ENCODE measurements around the gene PRM2.
A peak's percentile ranks its signal among the peaks of the same experiment; 100 is the strongest.

PRM2 gene

GRCh38 chr16:11245222-11245737 is 31.0 kb downstream of the PRM2 start:
- Histone ChIP-seq H3K4me2 (ENCODE audit: insufficient read depth, low read length) (no peak overlapping the region), H3K27ac (ENCODE audit: low read length) (peak overlapping the region; percentile 63), H3K9me3 (ENCODE audit: insufficient read depth, low read length, severe bottlenecking) (no peaks in the 10 kb centered on the region), H3K4me1 (ENCODE audit: insufficient read depth, low read length) (peaks cover 62% of the 10 kb centered on the region), H3K9ac (ENCODE audit: low read depth, low read length) (no peak overlapping the region), H3K4me3 (ENCODE audit: low read depth in 1 of 2, low read length in 2 of 2) (no peak overlapping the region), H3K36me3 (ENCODE audit: insufficient read depth, low read length) (peaks cover 15% of the 10 kb centered on the region), H3K79me2 (ENCODE audit: insufficient read depth, low read length) (peaks cover 4% of the 10 kb centered on the region), H2AFZ (ENCODE audit: low read depth, low read length) (no peak overlapping the region), H4K20me1 (ENCODE audit: insufficient read depth, low read length) (peaks cover under 1% of the 10 kb centered on the region; the same call in 1 of the 2 replicates), H3K27me3 (ENCODE audit: insufficient read depth, low read length, poor library complexity) (no peaks in the 10 kb centered on the region)
- ATAC-seq (ENCODE audit: insufficient read depth, low read depth) (no peak), DNase-seq (no peak)
- TF ChIP-seq EZH2 (IDR thresholded peaks at IDR 0.05; ENCODE audit: borderline replicate concordance, low read depth, low read length, severe bottlenecking) = no peak
- TF ChIP-seq, protein P1, sequence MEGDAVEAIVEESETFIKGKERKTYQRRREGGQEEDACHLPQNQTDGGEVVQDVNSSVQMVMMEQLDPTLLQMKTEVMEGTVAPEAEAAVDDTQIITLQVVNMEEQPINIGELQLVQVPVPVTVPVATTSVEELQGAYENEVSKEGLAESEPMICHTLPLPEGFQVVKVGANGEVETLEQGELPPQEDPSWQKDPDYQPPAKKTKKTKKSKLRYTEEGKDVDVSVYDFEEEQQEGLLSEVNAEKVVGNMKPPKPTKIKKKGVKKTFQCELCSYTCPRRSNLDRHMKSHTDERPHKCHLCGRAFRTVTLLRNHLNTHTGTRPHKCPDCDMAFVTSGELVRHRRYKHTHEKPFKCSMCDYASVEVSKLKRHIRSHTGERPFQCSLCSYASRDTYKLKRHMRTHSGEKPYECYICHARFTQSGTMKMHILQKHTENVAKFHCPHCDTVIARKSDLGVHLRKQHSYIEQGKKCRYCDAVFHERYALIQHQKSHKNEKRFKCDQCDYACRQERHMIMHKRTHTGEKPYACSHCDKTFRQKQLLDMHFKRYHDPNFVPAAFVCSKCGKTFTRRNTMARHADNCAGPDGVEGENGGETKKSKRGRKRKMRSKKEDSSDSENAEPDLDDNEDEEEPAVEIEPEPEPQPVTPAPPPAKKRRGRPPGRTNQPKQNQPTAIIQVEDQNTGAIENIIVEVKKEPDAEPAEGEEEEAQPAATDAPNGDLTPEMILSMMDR (IDR thresholded peaks at IDR 0.05; ENCODE audit: borderline replicate concordance, extremely low read depth, low read length, poor library complexity, severe bottlenecking) = no peak

- H4K20me1 ChIP-seq (ENCODE audit: insufficient read depth, low read length) = no peaks in the 10 kb centered on the region
- peaks cover 8% of the 10 kb centered on the region for H3K79me2 ChIP-seq (ENCODE audit: insufficient read depth, low read length)
- TF ChIP-seq EZH2 (IDR thresholded peaks at IDR 0.05; ENCODE audit: borderline replicate concordance, low read depth, low read length, severe bottlenecking) = no peak
- TF ChIP-seq, protein P1 (IDR thresholded peaks at IDR 0.05; ENCODE audit: borderline replicate concordance, extremely low read depth, low read length, poor library complexity, severe bottlenecking) = no peak
- H3K4me3 ChIP-seq (ENCODE audit: low read depth in 1 of 2, low read length in 2 of 2) = no peak overlapping the region
- peak overlapping the region; percentile 96 for H3K27ac ChIP-seq (ENCODE audit: low read length)
- no peaks in the 10 kb centered on the region for H3K27me3 ChIP-seq (ENCODE audit: insufficient read depth, low read length, poor library complexity)
- H2AFZ ChIP-seq (ENCODE audit: low read depth, low read length) = no peak overlapping the region
- no peak overlapping the region for H3K4me2 ChIP-seq (ENCODE audit: insufficient read depth, low read length)
- H3K9me3 ChIP-seq (ENCODE audit: insufficient read depth, low read length, severe bottlenecking) = no peaks in the 10 kb centered on the region
- ATAC-seq (ENCODE audit: insufficient read depth, low read depth) = no peak
- peaks cover 86% of the 10 kb centered on the region for H3K4me1 ChIP-seq (ENCODE audit: insufficient read depth, low read length)
- DNase-seq = no peak
- no peaks in the 10 kb centered on the region for H3K36me3 ChIP-seq (ENCODE audit: insufficient read depth, low read length)
- no peak overlapping the region; the same call in 1 of the 2 replicates for H3K9ac ChIP-seq (ENCODE audit: low read depth, low read length)
Measured at GRCh38 chr16:11242658-11243057, 33.6 kb downstream of the PRM2 start.

- H3K9ac ChIP-seq (ENCODE audit: low read depth, low read length) = peak overlapping the region; percentile 62
- peak overlapping the region; percentile 59 for H3K4me2 ChIP-seq (ENCODE audit: insufficient read depth, low read length)
- TF ChIP-seq, protein P1 (IDR thresholded peaks at IDR 0.05; ENCODE audit: borderline replicate concordance, extremely low read depth, low read length, poor library complexity, severe bottlenecking) = no peak
- TF ChIP-seq EZH2 (IDR thresholded peaks at IDR 0.05; ENCODE audit: borderline replicate concordance, low read depth, low read length, severe bottlenecking) = no peak
- no peaks in the 10 kb centered on the region for H3K9me3 ChIP-seq (ENCODE audit: insufficient read depth, low read length, severe bottlenecking)
- H3K79me2 ChIP-seq (ENCODE audit: insufficient read depth, low read length) = peaks cover 8% of the 10 kb centered on the region
- H3K27me3 ChIP-seq (ENCODE audit: insufficient read depth, low read length, poor library complexity) = no peaks in the 10 kb centered on the region
- ATAC-seq (ENCODE audit: insufficient read depth, low read depth) (no peak), DNase-seq (no peak)
- H3K4me1 ChIP-seq (ENCODE audit: insufficient read depth, low read length) = peaks cover 92% of the 10 kb centered on the region
- H2AFZ ChIP-seq (ENCODE audit: low read depth, low read length) = no peak overlapping the region
- peak overlapping the region in 1 of 2 experiments; percentile 44; a peak in 1 of 4 replicates for H3K4me3 ChIP-seq (ENCODE audit: low read depth in 1 of 2, low read length in 2 of 2)
- peak overlapping the region; percentile 96 for H3K27ac ChIP-seq (ENCODE audit: low read length)
- H4K20me1 ChIP-seq (ENCODE audit: insufficient read depth, low read length) = no peaks in the 10 kb centered on the region
- H3K36me3 ChIP-seq (ENCODE audit: insufficient read depth, low read length) = no peaks in the 10 kb centered on the region
Measured at GRCh38 chr16:11241480-11242204, 34.6 kb downstream of the PRM2 start.
